Ramos (cell line): ENCODE results near the gene EPS8.

Experiments used
- in situ Hi-C: fragments of 300-500 bp; cut with MboI; formaldehyde crosslinking; loops from one replicate; pipeline ENCODE4 v1.14.3; 2022; ENCODE audit warnings: low sequenced_read_pairs; ENCODE audit not compliant: unreplicated experiment

The EPS8 gene

GRCh38 chr12:15801770-15802744 lies 12.9 kb upstream of the EPS8 start:
- in situ Hi-C loops: no loop called here

DNA sequence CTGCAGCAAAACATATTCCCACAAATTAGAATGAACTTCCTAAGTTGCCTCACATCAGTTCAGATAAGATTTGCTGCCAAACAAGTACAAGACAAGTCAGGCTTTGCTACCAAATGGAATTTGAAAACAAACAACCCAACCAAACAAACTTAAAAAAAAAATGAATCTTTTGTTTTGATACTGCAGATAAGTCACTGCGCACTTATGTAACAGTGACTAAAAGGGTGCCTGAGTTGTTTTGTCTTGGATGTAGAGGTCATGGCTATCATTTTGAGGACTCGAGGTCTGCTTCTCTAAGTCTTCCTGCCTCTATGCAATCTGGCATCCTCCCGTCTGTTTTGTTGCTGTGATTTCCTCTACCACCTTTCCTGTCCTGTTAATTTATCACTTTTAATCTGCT lies 11.1 kb upstream of the EPS8 start:
- in situ Hi-C loops: no loop called here

- in situ Hi-C loops: no loop called here
Observed at GRCh38 chr12:15797818-15798217, 8.6 kb upstream of the EPS8 start.

DNA sequence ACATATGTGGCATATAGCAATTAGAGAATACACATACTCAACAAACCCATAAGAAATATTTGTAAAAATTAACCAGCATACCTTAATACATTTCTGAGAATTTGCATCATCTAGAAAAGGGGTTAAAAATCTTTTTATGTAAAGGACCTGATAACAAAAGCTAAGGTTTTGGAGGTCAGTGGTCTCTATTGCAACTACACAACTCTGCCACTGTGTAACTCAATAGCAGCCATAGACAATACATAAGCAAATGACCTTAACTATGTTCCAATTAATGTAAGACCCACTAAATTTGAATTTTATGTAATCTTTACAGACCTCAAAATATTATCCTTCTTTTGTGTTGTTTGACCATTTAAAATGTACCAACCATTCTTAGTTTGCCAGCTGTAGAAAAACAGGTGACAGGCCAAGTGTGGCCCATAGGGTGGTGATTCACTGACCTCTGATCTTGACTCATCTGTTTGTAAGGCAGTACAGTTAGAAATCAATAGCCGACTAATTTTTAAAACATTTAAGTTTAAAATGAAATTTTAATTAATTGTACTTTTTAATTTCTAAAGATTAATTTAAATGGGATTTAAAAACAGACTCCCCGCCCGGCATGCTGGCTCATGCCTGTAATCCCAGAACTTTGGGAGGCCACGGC lies 7.4 kb upstream of the EPS8 start:
- in situ Hi-C loops: no loop called here

- in situ Hi-C loops: no loop called here
Observed at GRCh38 chr12:15794836-15795235, 5.6 kb upstream of the EPS8 start.

GRCh38 chr12:15794196-15794595 lies 5.0 kb upstream of the EPS8 start:
- in situ Hi-C loops: no loop called here

DNA sequence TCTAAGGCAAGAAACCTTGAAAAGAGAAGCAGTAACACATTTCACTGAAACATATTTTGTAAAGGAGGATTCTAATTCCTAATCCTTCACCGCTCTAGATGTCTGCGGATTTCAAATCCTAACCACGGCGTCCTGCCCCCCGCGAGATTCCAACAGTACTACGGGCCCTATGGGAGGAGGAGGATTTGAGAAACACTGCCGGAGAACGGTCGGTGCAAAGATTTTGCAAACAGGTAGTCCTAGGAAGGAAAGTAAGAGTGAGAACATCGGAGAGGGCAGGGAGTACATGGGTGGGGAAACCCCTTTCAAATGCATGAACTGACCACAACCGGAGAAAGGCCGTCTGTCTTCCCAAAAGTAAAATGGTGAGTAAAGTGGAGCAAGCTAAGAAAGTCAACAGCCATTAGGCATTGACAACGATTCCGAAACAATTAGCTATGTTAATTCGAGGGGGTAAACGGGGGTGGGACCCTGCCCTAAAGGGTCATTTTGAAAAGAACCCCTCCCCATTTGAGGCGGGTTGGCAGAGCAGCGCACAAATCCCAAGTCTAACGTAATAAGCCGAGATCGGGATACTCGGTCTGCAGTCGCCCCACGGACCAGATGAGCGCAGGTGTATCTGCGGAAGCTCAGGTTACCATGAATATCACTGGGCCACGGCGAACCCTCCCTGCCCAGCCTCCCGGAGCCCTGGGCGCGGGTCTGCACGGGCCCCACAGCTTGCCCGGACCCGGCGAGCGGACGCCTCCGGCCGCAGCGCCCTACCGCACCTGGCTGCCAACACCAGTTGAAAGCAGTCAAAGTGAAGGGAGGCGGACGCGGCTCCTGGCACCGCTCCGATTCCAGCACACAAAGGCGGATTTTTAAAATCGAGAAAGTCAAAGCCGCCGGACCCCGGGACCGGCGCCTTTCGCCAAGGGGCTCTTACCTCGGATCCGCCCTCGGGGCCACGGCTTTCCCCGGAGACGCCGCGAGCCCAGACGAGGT lies 662 bp downstream of the EPS8 start:
- in situ Hi-C loops: no loop called here

- in situ Hi-C loops: no loop called here
Observed at GRCh38 chr12:15787778-15788177, 1.4 kb downstream of the EPS8 start.

- in situ Hi-C loops: no loop called here
Observed at GRCh38 chr12:15786772-15787171, 2.4 kb downstream of the EPS8 start.

GRCh38 chr12:15783288-15783687 lies 5.9 kb downstream of the EPS8 start:
- in situ Hi-C loops: no loop called here

GRCh38 chr12:15782667-15783066 lies 6.5 kb downstream of the EPS8 start:
- in situ Hi-C loops: no loop called here

DNA sequence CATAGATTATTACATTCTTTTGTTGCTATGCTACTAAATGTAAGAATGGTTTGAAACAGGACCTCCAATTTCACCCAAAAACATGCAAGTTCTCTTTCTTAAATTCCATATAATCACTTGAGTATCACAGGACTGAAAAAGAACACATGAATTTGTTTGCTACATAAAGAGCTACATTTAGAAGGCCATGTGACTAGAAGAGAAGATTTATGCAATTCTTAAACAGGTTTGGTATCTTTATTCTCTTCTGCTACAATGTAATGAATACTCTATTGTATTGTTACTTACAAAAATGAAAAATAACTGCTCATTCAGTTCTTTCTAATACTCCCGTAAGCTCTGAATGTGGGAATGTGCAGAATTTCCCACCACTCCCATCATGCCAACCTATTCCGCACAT lies 9.3 kb downstream of the EPS8 start:
- in situ Hi-C loops: no loop called here

DNA sequence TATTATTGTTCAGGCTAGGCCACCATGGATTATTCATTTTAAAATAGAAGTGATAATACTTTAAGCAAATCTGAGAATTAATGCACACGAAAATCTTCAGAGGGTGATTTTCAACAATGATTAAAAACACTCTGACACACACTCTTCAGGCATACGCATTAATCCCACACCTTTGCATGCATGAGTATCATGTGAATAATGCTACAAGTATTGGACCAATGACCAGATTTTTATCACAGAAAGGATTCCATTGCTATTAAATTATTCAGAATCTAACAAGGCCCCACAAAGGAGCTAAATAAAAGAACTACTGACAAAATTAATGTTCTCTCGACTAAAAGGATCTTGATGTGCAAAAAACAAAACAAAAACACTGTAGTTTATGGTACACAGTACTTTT lies 11.1 kb downstream of the EPS8 start:
- in situ Hi-C loops: no loop called here

- in situ Hi-C loops: no loop called here
Observed at GRCh38 chr12:15777355-15778012, 11.7 kb downstream of the EPS8 start.

DNA sequence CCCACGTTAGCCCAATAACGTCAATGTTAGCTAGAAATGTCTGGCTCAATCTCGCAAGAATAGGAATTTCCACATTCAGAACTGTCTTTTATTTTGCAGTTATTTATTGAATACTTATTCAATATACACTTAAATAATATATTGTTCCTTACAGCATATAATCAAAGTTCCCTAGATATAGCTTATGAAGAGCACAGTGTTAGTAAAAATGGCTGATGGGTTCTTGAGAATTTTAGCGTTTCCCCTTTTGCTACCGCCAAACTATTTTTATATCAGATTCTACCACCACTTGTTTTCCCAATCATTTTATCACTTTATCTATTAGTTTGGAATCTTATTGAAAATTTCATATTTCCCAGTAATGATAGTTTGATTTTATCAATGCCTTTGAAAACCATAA lies 12.7 kb downstream of the EPS8 start:
- in situ Hi-C loops: no loop called here

DNA sequence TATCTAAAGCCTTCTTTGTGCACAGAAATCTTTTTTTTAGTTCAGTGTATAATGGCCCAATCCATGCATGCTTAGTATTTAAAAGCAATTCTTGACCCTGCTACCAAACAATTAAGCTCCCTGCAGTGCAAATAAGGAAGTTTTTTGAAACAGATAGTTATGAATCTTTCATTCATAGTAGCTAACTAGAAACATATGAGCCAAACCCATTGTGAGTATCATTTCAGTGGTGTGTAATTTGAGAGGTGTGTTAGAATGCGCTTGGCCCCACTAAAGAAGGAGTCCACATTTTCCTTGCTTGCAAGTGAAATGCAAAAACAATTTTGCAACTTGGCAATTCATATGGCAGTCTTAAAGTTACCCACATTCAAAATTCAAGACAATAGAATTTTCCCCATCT lies 14.4 kb downstream of the EPS8 start:
- in situ Hi-C loops: no loop called here

GRCh38 chr12:15772405-15773018 lies 16.7 kb downstream of the EPS8 start:
- in situ Hi-C loops: no loop called here

GRCh38 chr12:15770581-15770980 lies 18.6 kb downstream of the EPS8 start:
- in situ Hi-C loops: no loop called here

DNA sequence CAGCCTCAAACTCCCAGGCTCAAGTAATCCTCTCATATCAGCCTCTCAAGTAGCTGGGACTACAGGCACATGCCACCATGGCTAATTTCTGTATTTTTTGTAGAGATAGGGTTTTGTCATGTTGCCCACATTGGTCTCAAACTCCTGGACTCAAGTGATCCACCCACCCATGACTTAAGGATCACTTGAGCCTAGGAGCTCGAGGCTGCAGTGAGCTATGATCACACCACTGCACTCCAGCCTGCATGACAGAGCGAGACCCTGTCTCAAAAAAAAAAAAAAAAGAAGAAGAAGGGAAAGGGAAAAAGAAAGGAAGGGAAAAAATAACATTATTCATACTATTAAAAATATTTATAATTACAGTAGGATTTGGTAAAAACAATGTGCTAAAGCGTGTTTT lies 19.2 kb downstream of the EPS8 start:
- in situ Hi-C loops: no loop called here

GRCh38 chr12:15769586-15769985 lies 19.6 kb downstream of the EPS8 start:
- in situ Hi-C loops: no loop called here
